SH-SY5Y (cell line): ENCODE results near the gene SYNC.

Experiments
- GATA2 ChIP-seq: IDR thresholded peaks from 2 replicates; pipeline ENCODE4 v1.6.1; 2011; ENCODE audit warnings: mild to moderate bottlenecking, low read depth, low read length
- GATA3 ChIP-seq: IDR thresholded peaks from 2 replicates; pipeline ENCODE4 v1.6.1; 2011; ENCODE audit warnings: low read depth, mild to moderate bottlenecking, low read length, moderate library complexity

Gene SYNC

DNA sequence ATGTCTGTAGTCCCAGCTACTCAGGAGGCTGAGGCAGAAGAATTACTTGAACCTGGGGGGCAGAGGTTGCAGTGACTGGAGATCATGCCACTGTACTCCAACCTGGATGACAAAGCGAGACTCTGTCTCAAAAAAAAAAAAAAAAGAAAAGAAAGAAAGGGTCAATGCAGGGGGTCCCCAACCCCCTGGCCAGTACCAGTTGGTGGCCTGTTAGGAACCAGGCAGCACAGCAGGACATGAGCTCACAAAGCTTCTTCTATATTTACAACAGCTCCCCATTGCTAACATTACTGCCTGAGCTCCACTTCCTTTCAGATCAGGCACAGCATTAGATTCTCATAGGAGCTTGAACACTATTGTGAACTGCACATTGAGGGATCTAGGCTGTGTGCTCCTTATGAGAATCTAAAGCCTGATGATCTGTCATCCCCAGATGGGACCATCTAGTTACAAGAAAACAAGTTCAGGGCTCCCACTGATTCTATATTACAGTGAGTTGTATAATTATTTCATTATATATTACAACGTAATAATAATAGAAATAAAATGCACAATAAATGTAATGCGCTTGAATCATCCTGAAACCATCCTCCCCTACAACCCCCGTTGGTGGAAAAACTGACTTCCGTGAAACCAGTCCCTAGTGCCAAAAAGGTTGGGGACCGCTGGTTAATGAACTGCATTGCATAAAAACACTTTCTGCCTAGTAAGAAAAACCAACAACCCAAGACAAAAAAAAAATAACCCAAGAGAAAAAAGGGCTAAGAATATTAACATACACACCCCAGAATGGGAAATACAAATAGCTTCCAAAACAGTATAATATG, 55.0 kb downstream of the SYNC start:
- TF ChIP-seq GATA2 (no peak), GATA3 (no peak)

DNA sequence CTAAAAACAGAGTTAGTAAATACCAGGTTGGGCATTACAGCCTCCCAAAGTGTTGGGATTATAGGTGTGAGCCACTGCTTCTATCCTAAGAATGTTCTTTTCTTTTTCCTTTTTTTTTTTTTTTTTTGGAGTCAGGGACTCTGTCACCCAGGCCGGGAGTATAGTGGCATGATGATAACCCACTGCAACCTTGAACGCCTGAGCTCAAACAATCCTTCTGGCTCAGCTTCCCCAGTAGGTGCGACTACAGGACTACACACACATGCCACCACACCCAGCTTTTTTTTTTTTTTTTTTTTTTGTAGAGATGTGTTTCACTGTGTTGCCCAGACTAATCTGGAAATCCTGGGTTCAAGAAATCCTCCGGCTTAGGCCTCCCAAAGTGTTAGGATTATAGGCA, 58.1 kb downstream of the SYNC start:
- TF ChIP-seq GATA2 (no peak), GATA3 (no peak)

DNA sequence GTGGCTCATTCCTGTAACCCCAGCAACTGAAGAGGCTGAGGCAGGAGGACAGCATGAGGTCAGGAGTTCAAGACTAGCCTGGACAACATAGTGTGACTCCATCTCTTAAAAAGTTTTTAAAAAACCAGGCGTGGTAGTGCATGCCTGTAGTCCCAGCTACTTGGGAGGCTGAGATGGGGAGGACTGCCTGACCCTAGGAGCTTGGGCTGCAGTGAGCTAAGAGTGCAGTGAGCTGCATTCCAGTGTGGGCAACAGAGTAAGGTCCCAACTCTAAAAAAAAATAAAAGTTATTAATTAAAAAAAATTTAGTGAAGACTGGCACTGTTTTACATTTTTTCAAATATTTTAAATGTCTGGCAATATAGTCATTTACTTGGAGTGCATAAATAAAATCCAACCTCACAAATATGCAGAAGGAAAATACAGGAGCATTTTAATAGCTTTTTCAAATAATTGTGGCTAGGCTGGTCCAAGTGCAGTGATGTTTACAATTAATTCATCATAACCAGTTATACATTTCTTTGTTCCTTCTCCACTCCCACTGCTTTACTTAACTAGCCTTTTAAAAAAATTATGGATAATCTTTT, 63.0 kb downstream of the SYNC start:
- TF ChIP-seq GATA3 (no peak), GATA2 (no peak)

DNA sequence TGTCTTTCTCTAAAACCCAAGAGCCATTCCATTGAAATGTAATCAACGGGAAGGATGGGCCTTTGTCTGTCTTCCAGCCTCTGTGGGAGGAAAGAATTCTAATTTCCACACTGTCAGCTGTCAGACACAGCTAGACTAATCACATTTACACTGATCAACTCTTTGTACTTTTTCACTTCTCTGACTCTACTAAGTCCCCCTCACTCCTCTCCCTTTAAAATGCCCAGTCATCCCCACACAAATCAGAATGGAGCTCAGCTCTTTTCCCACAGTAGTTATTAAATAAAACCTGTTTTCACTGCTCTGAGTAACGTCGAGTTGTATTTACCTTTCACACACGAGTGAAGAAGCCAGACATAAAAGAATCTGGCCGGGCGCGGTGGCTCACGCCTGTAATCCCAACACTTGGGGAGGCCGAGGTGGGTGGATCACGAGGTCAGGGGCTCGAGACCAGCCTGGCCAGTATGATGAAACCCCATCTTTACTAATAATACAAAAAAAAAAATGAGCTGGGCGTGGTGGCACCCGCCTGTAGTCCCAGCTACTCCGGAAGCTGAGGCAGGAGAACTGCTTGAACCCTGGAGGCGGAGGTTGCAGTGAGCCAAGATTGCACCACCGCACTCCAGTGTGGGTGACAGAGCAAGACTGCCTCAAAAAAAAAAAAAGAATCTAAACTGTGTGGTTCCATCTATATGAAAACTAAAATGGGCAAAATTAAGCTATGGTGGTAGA, 65.5 kb downstream of the SYNC start:
- no peak for TF ChIP-seq GATA2
- TF ChIP-seq GATA3: no peak

GRCh38 chr1:32635508-32636277, 66.9 kb downstream of the SYNC start:
- no peak for TF ChIP-seq GATA2
- TF ChIP-seq GATA3: no peak

DNA sequence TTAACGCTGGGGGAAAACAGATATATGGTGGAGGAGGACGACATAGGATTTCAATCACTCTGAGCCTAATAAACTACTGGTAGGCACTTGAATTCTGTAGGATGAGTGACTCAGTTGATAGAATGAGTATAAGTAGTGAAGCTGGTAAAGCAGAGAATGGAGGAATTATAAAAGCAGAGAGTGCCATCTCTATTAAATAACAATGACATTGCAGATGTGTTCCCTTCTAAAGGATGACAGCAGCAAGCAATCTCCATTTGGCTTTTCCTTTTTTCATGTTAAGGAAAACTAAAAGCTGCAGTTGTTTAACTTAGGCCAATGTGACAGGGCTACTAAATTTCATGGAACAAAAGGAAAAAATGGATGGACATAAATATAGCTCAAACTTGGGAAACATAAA, 69.7 kb downstream of the SYNC start:
- no peak for TF ChIP-seq GATA3
- no peak for TF ChIP-seq GATA2
